Caco-2 (cell line): ENCODE data around the gene CCDC87. TPM values are rescaled to one million over a fixed set of nuclear protein-coding genes. Genes with fewer than 3 reads are reported as not detected.
A peak's percentile ranks its signal among the peaks of the same experiment; 100 is the strongest.

Experiments used
- BruUV-seq: library from RNA; stranded (reverse); fragments of 400-500 nt; replicated peaks from 2 replicates; lab custom pipeline; 2021; lab: Mats Ljungman, UMichigan
- CTCF ChIA-PET: fragments of 300-600 bp; sonication (Branson Sonifier 250); formaldehyde crosslinking; loops from one replicate; lab custom pipeline; 2022; ENCODE audit warnings: antibody characterized with exemption; lab: Charles Lee
- POLR2A ChIA-PET: fragments of 300-600 bp; sonication (Branson Sonifier 250); formaldehyde crosslinking; loops from one replicate; lab custom pipeline; 2022; ENCODE audit warnings: antibody characterized with exemption; lab: Charles Lee
- DNase-seq, 2 experiments: peaks; one replicate each; pipeline versions ENCODE4 v3.0.0 to v3.0.0-alpha.2; 2020 to 2022
- H3K27me3 ChIP-seq: replicated peaks from 2 replicates; pipeline ENCODE4 v1.6.0; 2011; ENCODE audit warnings: low read length; ENCODE audit not compliant: control insufficient read depth, insufficient read depth
- H3K36me3 ChIP-seq: 2 replicates; pipeline ENCODE4 v1.5.1; 2011; ENCODE audit warnings: low read length; ENCODE audit not compliant: control insufficient read depth, insufficient read depth
- H3K4me1 ChIP-seq: fragments of 250-450 bp; sonication (Bioruptor Pico); 2 replicates; pipeline ENCODE4 v1.5.1; 2020; ENCODE audit warnings: mild to moderate bottlenecking
- H3K4me3 ChIP-seq: 2 replicates; pipeline ENCODE4 v1.5.1; 2011; ENCODE audit warnings: low read depth, mild to moderate bottlenecking, control low read depth, low read length
- H3K9me3 ChIP-seq: fragments of 250-450 bp; sonication (Bioruptor Pico); 2 replicates; pipeline ENCODE4 v1.5.1; 2020; ENCODE audit warnings: mild to moderate bottlenecking, moderate library complexity
- H3K27ac Mint-ChIP-seq: one replicate; pipeline ENCODE4 v1.8.0; 2022; ENCODE audit warnings: mixed read lengths; ENCODE audit not compliant: unreplicated experiment
- H3K27me3 Mint-ChIP-seq: one replicate; pipeline ENCODE4 v1.8.0; 2022; ENCODE audit warnings: mixed read lengths; ENCODE audit not compliant: insufficient read depth, unreplicated experiment
- H3K36me3 Mint-ChIP-seq: one replicate; pipeline ENCODE4 v1.8.0; 2022; ENCODE audit warnings: mild to moderate bottlenecking, mixed read lengths; ENCODE audit not compliant: insufficient read depth, unreplicated experiment
- H3K4me1 Mint-ChIP-seq: one replicate; pipeline ENCODE4 v1.8.0; 2022; ENCODE audit warnings: low read depth, mixed read lengths; ENCODE audit not compliant: unreplicated experiment
- H3K4me3 Mint-ChIP-seq: one replicate; pipeline ENCODE4 v1.8.0; 2022; ENCODE audit warnings: mild to moderate bottlenecking, moderate library complexity, mixed read lengths; ENCODE audit not compliant: unreplicated experiment
- H3K9me3 Mint-ChIP-seq: one replicate; pipeline ENCODE4 v1.8.0; 2022; ENCODE audit warnings: mixed read lengths; ENCODE audit not compliant: unreplicated experiment
- CTCF ChIP-seq, 2 experiments: fragments of 200-600 bp in 1 of 2; IDR thresholded peaks; 1 replicate in 1 of 2; 2 replicates in 1 of 2; pipeline versions ENCODE4 v1.5.1 to v1.8.0; 2011 to 2022; ENCODE audit warnings: antibody characterized with exemption in 1 of 2, control low read depth in 1 of 2, inconsistent platforms in 1 of 2, low read depth in 1 of 2, low read length in 1 of 2, mild to moderate bottlenecking in 1 of 2, moderate library complexity in 1 of 2; ENCODE audit not compliant: insufficient read depth in 1 of 2, severe bottlenecking in 1 of 2, unreplicated experiment in 1 of 2
- intact Hi-C: fragments of 100-400 bp; cut with micrococcal nuclease; formaldehyde crosslinking; loops from one replicate; pipeline ENCODE4 v1.10.0; 2022; ENCODE audit not compliant: unreplicated experiment
- total RNA-seq: library from RNA; stranded (reverse); gene quantifications from 2 replicates; pipeline ENCODE4 v1.2.3, GENCODE V29; 2022

CCDC87 gene
- total RNA-seq, 1 experiment from 2014 or later, result 1.0 TPM

GRCh38 chr11:66614073-66614472, 21.2 kb upstream of the CCDC87 start:
- intact Hi-C loops, result no loop called here
- TF ChIP-seq CTCF (IDR thresholded peaks at IDR 0.05; ENCODE audit: insufficient read depth in 1 of 2, low read depth in 1 of 2, low read length in 1 of 2, severe bottlenecking in 1 of 2, unreplicated experiment in 1 of 2), result no peak
- Mint-ChIP-seq H3K4me1 (peaks cover 15% of the 10 kb centered on the region), H3K36me3 (peaks cover 34% of the 10 kb centered on the region), H3K27me3 (no peaks in the 10 kb centered on the region), H3K9me3 (no peaks in the 10 kb centered on the region), H3K27ac (no peak overlapping the region), H3K4me3 (no peak overlapping the region)
- Histone ChIP-seq H3K9me3 (no peaks in the 10 kb centered on the region), H3K27me3 (no peaks in the 10 kb centered on the region), H3K36me3 (0 out of 2 replicates have a peak, but pooled peaks cover 2% of the 10 kb centered on the region), H3K4me1 (peaks cover 17% of the 10 kb centered on the region), H3K4me3 (no peak overlapping the region)
- CTCF ChIA-PET, result interaction anchor here (0.7 to 1.5 kb wide), 2 partner anchors 24 to 65 kb away, joined by 3 to 5 read pairs; partner anchors contain the start of gene RBM4
- POLR2A ChIA-PET, result interaction anchor here (0.7 kb wide), 1 partner anchor 24 kb away, joined by 7 read pairs; no protein-coding TSS in a partner anchor
- no peak for DNase-seq
- no TSS peak for BruUV-seq

DNA sequence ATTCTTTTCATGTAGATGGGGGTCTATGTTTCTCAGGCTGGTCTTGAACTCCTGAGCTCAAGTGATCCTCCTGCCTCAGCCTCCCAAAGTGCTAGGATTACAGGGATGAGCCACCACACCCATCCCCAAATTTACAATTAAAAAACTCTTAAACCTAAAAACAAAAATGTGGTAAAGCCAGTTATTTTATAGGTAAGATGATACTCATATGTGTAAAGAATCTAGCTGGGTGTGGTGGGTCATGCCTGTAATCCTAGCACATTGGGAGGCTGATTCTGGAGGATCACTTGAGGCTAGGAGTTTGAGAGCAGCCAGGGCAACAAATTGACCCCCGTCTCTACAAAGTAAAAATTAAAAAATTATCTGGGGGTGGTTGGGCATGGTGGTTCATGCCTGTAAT, 19.6 kb upstream of the CCDC87 start:
- POLR2A ChIA-PET, result interaction anchor here (0.9 kb wide), 1 partner anchor 26 kb away, joined by 3 read pairs; no protein-coding TSS in a partner anchor
- Histone ChIP-seq H3K36me3 (no peaks in the 10 kb centered on the region), H3K4me3 (no peak overlapping the region), H3K9me3 (no peaks in the 10 kb centered on the region), H3K27me3 (no peaks in the 10 kb centered on the region), H3K4me1 (peaks cover 6% of the 10 kb centered on the region; the same call in 1 of the 2 replicates)
- Mint-ChIP-seq H3K4me3 (no peak overlapping the region), H3K9me3 (no peaks in the 10 kb centered on the region), H3K36me3 (peaks cover 17% of the 10 kb centered on the region), H3K4me1 (no peaks in the 10 kb centered on the region), H3K27ac (no peak overlapping the region), H3K27me3 (no peaks in the 10 kb centered on the region)
- intact Hi-C loops, result no loop called here
- DNase-seq, result no peak
- CTCF ChIA-PET, result no interaction called here
- no peak for TF ChIP-seq CTCF (IDR thresholded peaks at IDR 0.05; ENCODE audit: insufficient read depth in 1 of 2, low read depth in 1 of 2, low read length in 1 of 2, severe bottlenecking in 1 of 2, unreplicated experiment in 1 of 2)
- no TSS peak for BruUV-seq

DNA sequence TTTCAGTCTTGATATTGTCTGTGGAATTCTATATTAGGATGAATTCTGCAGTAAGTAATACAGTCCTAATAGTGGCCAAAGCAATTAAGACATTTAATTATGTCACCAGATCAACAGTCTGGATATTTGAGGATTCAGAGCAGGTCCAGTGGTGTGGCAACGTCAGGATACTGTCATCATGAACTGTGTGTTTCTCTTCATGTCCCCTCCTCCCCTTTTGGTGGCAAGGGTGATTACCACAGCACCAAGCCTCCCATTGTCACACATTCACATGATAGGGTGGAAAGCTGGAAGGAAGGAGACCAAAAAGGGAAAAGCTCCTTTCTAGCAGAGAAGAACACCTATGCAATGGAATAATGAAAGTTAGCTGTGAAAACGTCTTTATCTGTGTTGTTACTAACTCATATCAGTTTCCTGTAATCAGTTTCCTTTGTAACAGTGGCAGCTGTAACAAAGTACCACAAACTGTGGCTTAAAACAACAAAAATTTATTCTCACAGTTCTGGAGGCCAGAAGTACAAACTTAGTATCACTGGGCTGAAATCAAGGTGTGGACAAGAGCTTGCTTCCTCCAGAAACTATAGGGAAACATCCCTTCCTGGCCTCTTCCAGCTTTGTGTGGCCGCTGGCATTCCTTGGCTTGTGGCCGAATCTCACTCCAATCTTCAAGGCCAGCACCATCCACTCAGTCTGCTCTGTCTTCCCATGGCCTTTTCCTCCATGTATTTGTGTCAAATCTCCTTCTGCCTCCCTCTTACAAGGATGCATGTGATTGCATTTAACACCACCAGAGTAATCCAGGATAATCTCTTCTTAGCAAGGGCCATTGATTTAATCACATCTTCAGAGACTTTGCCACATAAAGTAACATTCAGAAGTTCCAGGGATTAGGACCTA, 17.1 kb upstream of the CCDC87 start:
- no peak overlapping the region for H3K4me3 ChIP-seq
- Mint-ChIP-seq H3K27ac (no peak overlapping the region), H3K27me3 (no peaks in the 10 kb centered on the region), H3K4me1 (no peaks in the 10 kb centered on the region), H3K36me3 (peaks cover 11% of the 10 kb centered on the region), H3K4me3 (no peak overlapping the region), H3K9me3 (no peaks in the 10 kb centered on the region)
- ChIA-PET POLR2A (interaction anchor here (0.6 kb wide), 1 partner anchor 61 kb away, joined by 14 read pairs; no protein-coding TSS in a partner anchor), CTCF (no interaction called here)
- no peak for DNase-seq
- no peaks in the 10 kb centered on the region for H3K4me1 ChIP-seq
- H3K27me3 ChIP-seq, result no peaks in the 10 kb centered on the region
- intact Hi-C loops, result no loop called here
- no peak for TF ChIP-seq CTCF (IDR thresholded peaks at IDR 0.05; ENCODE audit: insufficient read depth in 1 of 2, low read depth in 1 of 2, low read length in 1 of 2, severe bottlenecking in 1 of 2, unreplicated experiment in 1 of 2)
- no peaks in the 10 kb centered on the region for H3K36me3 ChIP-seq
- H3K9me3 ChIP-seq, result no peaks in the 10 kb centered on the region
- BruUV-seq, result TSS peak; percentile 11
